HepG2 (cell line): ENCODE data around the gene POU3F1.

Source experiments
- CTCF ChIP-seq: sonication (generic); formaldehyde crosslinking; IDR thresholded peaks from 2 replicates; pipeline ENCODE4 v1.5.0; 2020; ENCODE audit warnings: mild to moderate bottlenecking, missing genetic modification reagents, moderate library complexity
- TCF12 ChIP-seq, 2 experiments: fragments of 450-650 bp in 1 of 2; sonication (generic) in 1 of 2; formaldehyde crosslinking in 1 of 2; IDR thresholded peaks; 2 replicates each; pipeline versions ENCODE4 v1.6.1 to v1.8.0; 2017 to 2022; ENCODE audit warnings: antibody characterized with exemption in 1 of 2, mild to moderate bottlenecking in 1 of 2, missing genetic modification reagents in 1 of 2, moderate library complexity in 1 of 2
- ZSCAN12 ChIP-seq: sonication (generic); formaldehyde crosslinking; IDR thresholded peaks from 2 replicates; pipeline ENCODE4 v1.9.0; 2021; ENCODE audit warnings: mild to moderate bottlenecking, missing genetic modification reagents
- TF ChIP-seq, protein P1 (sequence below): sonication (generic); formaldehyde crosslinking; IDR thresholded peaks from 2 replicates; pipeline ENCODE4 v1.8.0; 2022; ENCODE audit warnings: mild to moderate bottlenecking, missing genetic modification reagents, moderate library complexity

- TF ChIP-seq, protein P1, sequence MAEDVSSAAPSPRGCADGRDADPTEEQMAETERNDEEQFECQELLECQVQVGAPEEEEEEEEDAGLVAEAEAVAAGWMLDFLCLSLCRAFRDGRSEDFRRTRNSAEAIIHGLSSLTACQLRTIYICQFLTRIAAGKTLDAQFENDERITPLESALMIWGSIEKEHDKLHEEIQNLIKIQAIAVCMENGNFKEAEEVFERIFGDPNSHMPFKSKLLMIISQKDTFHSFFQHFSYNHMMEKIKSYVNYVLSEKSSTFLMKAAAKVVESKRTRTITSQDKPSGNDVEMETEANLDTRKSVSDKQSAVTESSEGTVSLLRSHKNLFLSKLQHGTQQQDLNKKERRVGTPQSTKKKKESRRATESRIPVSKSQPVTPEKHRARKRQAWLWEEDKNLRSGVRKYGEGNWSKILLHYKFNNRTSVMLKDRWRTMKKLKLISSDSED (CRISPR knock-in tag) = no peak
- TF ChIP-seq CTCF (CRISPR knock-in tag) (no peak), ZSCAN12 (CRISPR knock-in tag) (no peak), TCF12 (IDR thresholded peaks at IDR 0.05) (no peak), TCF12 (CRISPR knock-in tag; IDR thresholded peaks at IDR 0.05) (no peak)
Measured at GRCh38 chr1:38025233-38025632, 21.4 kb downstream of the POU3F1 start.
